GM12878 (cell line): ENCODE results near the gene ZNF771. TPM values are rescaled to one million over a fixed set of nuclear protein-coding genes. Genes with fewer than 3 reads are reported as not detected.

ENCODE experiments used
- ATF7 ChIP-seq: fragments of 450-650 bp; IDR thresholded peaks from 2 replicates; pipeline ENCODE4 v1.6.1; 2016; ENCODE audit warnings: low read depth, mild to moderate bottlenecking
- BHLHE40 ChIP-seq, 2 experiments: fragments of 450-650 bp in 1 of 2; IDR thresholded peaks; 2 replicates each; pipeline ENCODE4 v1.6.1; 2011 to 2017; ENCODE audit warnings: low read depth in 2 of 2, borderline replicate concordance in 1 of 2, improper control_type of control experiment in 1 of 2, low read length in 1 of 2, mild to moderate bottlenecking in 1 of 2
- BRCA1 ChIP-seq: IDR thresholded peaks from 2 replicates; pipeline ENCODE4 v1.6.1; 2011; ENCODE audit warnings: low read depth, low read length, improper control_type of control experiment
- CBFB ChIP-seq: IDR thresholded peaks from 2 replicates; pipeline ENCODE4 v1.6.1; 2016; ENCODE audit warnings: antibody characterized with exemption, low read depth
- CHD1 ChIP-seq: IDR thresholded peaks from 2 replicates; pipeline ENCODE4 v1.6.1; 2012; ENCODE audit warnings: low read depth, low read length, improper control_type of control experiment
- E2F8 ChIP-seq: fragments of 450-650 bp; IDR thresholded peaks from 2 replicates; pipeline ENCODE4 v1.6.1; 2018; ENCODE audit warnings: mild to moderate bottlenecking, low read depth, moderate library complexity; ENCODE audit not compliant: partially characterized antibody
- EED ChIP-seq: sonication (generic); IDR thresholded peaks from 2 replicates; pipeline ENCODE4 v1.6.1; 2016; ENCODE audit warnings: antibody characterized with exemption, low read depth
- HDAC6 ChIP-seq: fragments of 200-600 bp; sonication (generic); IDR thresholded peaks from one replicate; pipeline ENCODE4 v1.8.0; 2017; ENCODE audit warnings: antibody characterized with exemption; ENCODE audit not compliant: unreplicated experiment
- LARP7 ChIP-seq: fragments of 450-650 bp; IDR thresholded peaks from 2 replicates; pipeline ENCODE4 v1.6.1; 2017; ENCODE audit warnings: mild to moderate bottlenecking
- MTA2 ChIP-seq: fragments of 450-650 bp; IDR thresholded peaks from 2 replicates; pipeline ENCODE4 v1.6.1; 2016; ENCODE audit warnings: low read depth, mild to moderate bottlenecking, moderate library complexity
- MYB ChIP-seq: fragments of 150-350 bp; IDR thresholded peaks from 2 replicates; pipeline ENCODE4 v1.6.1; 2014; ENCODE audit warnings: mild to moderate bottlenecking, low read depth, low read length, borderline replicate concordance
- MYC ChIP-seq: IDR thresholded peaks from 2 replicates; pipeline ENCODE4 v1.6.1; 2011; ENCODE audit warnings: mild to moderate bottlenecking, low read length, moderate library complexity, inconsistent platforms; ENCODE audit not compliant: insufficient read depth, insufficient replicate concordance, insufficient read length, severe bottlenecking
- POLR2A ChIP-seq: IDR thresholded peaks from 2 replicates; pipeline ENCODE4 v1.6.1; 2011; ENCODE audit warnings: low read depth, mild to moderate bottlenecking, low read length
- RAD21 ChIP-seq: IDR thresholded peaks from 2 replicates; pipeline ENCODE4 v1.6.1; 2011; ENCODE audit warnings: mild to moderate bottlenecking, low read depth, low read length, moderate library complexity; ENCODE audit not compliant: insufficient read depth
- RELA ChIP-seq: fragments of 450-650 bp; IDR thresholded peaks from 2 replicates; pipeline ENCODE4 v1.8.0; 2014; ENCODE audit warnings: borderline replicate concordance; ENCODE audit not compliant: partially characterized antibody
- SP1 ChIP-seq: IDR thresholded peaks from one replicate; pipeline ENCODE4 v1.6.1; 2011; ENCODE audit warnings: low read depth, low read length
- YBX1 ChIP-seq: fragments of 450-650 bp; IDR thresholded peaks from 2 replicates; pipeline ENCODE4 v1.6.1; 2016; ENCODE audit warnings: antibody characterized with exemption
- ZBTB11 ChIP-seq: fragments of 450-650 bp; formaldehyde crosslinking; IDR thresholded peaks from 2 replicates; pipeline ENCODE4 v1.5.0; 2022; ENCODE audit warnings: mild to moderate bottlenecking, missing genetic modification characterization
- polyA plus RNA-seq, 11 experiments: library from polyadenylated mRNA; depleted of rRNA in 4 of 11; unstranded in 6 of 11; stranded (reverse) in 5 of 11; fragments of >200 nt; fragmentation: Nextera tagmentation in 4 of 11; fragmentation: Illumina TruSeq in 1 of 11; extraction: Ambion mirVana in 4 of 11; extraction: Trizol in 1 of 11; gene quantifications; 1 replicate in 1 of 11; 2 replicates in 10 of 11; pipeline versions ENCODE4 v1.2.1 to v1.2.3, GENCODE V29; 2011 to 2016; ENCODE audit warnings: inconsistent platforms in 2 of 11, missing spikeins in 2 of 11, low read depth in 1 of 11
- total RNA-seq, 4 experiments: library from RNA; depleted of rRNA in 3 of 4; stranded (reverse); fragments of >200 nt in 3 of 4; fragmentation: Illumina TruSeq in 1 of 4; extraction: Trizol in 1 of 4; gene quantifications; 2 replicates each; pipeline versions ENCODE4 v1.2.1 to v1.2.3, GENCODE V29; 2013 to 2021
- TF ChIP-seq, protein P1 (sequence below): IDR thresholded peaks from 2 replicates; pipeline ENCODE4 v1.6.1; 2011; ENCODE audit warnings: borderline replicate concordance, low read depth, mild to moderate bottlenecking, moderate library complexity, mixed read lengths, low read length; ENCODE audit not compliant: insufficient read depth; ENCODE audit errors: extremely low read length

Gene ZNF771
- total and polyA plus RNA-seq, 10 of the 15 experiments (the other 5 are each of a cell fraction or from before 2014, with no cell fraction given), result 0.98 to 7.6 (median 3.7) TPM

GRCh38 chr16:30429678-30430427 is 22.4 kb downstream of the ZNF771 start, which contains the start of gene DCTPP1 (continued):
- TF ChIP-seq ZBTB11 (CRISPR knock-in tag) (no peak), EED (no peak), MYB (no peak), RELA (peak; percentile 18), CHD1 (no peak), POLR2A (peak; percentile 84), BHLHE40 (IDR thresholded peaks at IDR 0.05; ENCODE audit: borderline replicate concordance in 1 of 2, low read depth in 2 of 2, low read length in 1 of 2) (peak; percentile 6 to 53; a peak in 2 of 4 replicates), ATF7 (peak; percentile 90), CBFB (peak; percentile 60), HDAC6 (no peak), SP1 (peak; percentile 91), MTA2 (no peak; the same call in 1 of the 2 replicates), YBX1 (no peak), E2F8 (no peak), LARP7 (peak; percentile 62; the same call in 1 of the 2 replicates), RAD21 (peak; percentile 78), BRCA1 (no peak), MYC (no peak)
- TF ChIP-seq, protein P1, sequence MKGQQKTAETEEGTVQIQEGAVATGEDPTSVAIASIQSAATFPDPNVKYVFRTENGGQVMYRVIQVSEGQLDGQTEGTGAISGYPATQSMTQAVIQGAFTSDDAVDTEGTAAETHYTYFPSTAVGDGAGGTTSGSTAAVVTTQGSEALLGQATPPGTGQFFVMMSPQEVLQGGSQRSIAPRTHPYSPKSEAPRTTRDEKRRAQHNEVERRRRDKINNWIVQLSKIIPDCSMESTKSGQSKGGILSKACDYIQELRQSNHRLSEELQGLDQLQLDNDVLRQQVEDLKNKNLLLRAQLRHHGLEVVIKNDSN, result no peak
